Endodermal cell (in vitro differentiated cells): Measurements from ENCODE around the gene LIG3. TPM values are rescaled to one million over a fixed set of nuclear protein-coding genes. Genes with fewer than 3 reads are reported as not detected.

ENCODE experiments used
- DNase-seq: peaks from one replicate; pipeline ENCODE4 v3.0.0-alpha.2; 2017
- H3K27ac ChIP-seq: 2 replicates; pipeline ENCODE4 v1.5.1; 2013; ENCODE audit warnings: mild to moderate bottlenecking, low read depth, low read length, moderate library complexity
- H3K27me3 ChIP-seq: 2 replicates; pipeline ENCODE4 v1.6.1; 2013; ENCODE audit warnings: mild to moderate bottlenecking, low read length, moderate library complexity; ENCODE audit not compliant: insufficient read depth, control insufficient read depth, poor library complexity, severe bottlenecking
- H3K36me3 ChIP-seq: 2 replicates; pipeline ENCODE4 v1.7.0; 2013; ENCODE audit warnings: mild to moderate bottlenecking, low read length, moderate library complexity; ENCODE audit not compliant: control insufficient read depth, insufficient read depth
- H3K4me1 ChIP-seq: one replicate; pipeline ENCODE4 v1.7.0; 2013; ENCODE audit warnings: low read length; ENCODE audit not compliant: control insufficient read depth, insufficient read depth
- H3K4me3 ChIP-seq: 2 replicates; pipeline ENCODE4 v1.5.1; 2013; ENCODE audit warnings: mild to moderate bottlenecking, low read length, moderate library complexity
- H3K9ac ChIP-seq: 2 replicates; pipeline ENCODE4 v1.6.1; 2013; ENCODE audit warnings: mild to moderate bottlenecking, low read length, moderate library complexity; ENCODE audit not compliant: poor library complexity, severe bottlenecking; ENCODE audit errors: extremely low read depth
- H3K9me3 ChIP-seq: 2 replicates; pipeline ENCODE4 v1.6.1; 2013; ENCODE audit warnings: mild to moderate bottlenecking, low read length, moderate library complexity; ENCODE audit not compliant: control insufficient read depth
- H3K27ac Mint-ChIP-seq: 2 replicates; pipeline ENCODE4 v1.8.0; 2020; ENCODE audit warnings: mixed read lengths
- H3K27me3 Mint-ChIP-seq: 2 replicates; pipeline ENCODE4 v1.8.0; 2021; ENCODE audit warnings: mild to moderate bottlenecking, mixed read lengths; ENCODE audit not compliant: insufficient read depth
- H3K36me3 Mint-ChIP-seq: 2 replicates; pipeline ENCODE4 v1.8.0; 2020; ENCODE audit warnings: low read depth, mixed read lengths
- H3K4me1 Mint-ChIP-seq: 2 replicates; pipeline ENCODE4 v1.8.0; 2020; ENCODE audit warnings: mixed read lengths
- H3K4me3 Mint-ChIP-seq: 2 replicates; pipeline ENCODE4 v1.8.0; 2020; ENCODE audit warnings: mild to moderate bottlenecking, moderate library complexity, mixed read lengths
- H3K9me3 Mint-ChIP-seq: 2 replicates; pipeline ENCODE4 v1.8.0; 2020; ENCODE audit warnings: mild to moderate bottlenecking, mixed read lengths
- WGBS, 2 experiments: methylation state at CpG; one replicate each; pipeline versions ENCODE4 v1.1.5 to v1.1.7; 2013; ENCODE audit warnings: missing lambda C conversion rate in 2 of 2, mixed read lengths in 1 of 2; ENCODE audit not compliant: insufficient coverage in 1 of 2, insufficient read length in 1 of 2; 5-methylcytosine and 5-hydroxymethylcytosine counted together
- total RNA-seq, 2 donors: library from RNA; stranded (reverse); fragmentation: NEBNext Ultra II Directional in 1 of 2; extraction: Animal tissue kit (Norgen Biotek cat#: 25700) in 1 of 2; gene quantifications; 2 replicates in 1 of 2; 3 replicates in 1 of 2; pipeline ENCODE4 v1.2.1, GENCODE V29; 2021
- TF ChIP-seq, protein P1 (sequence below): fragments of 200-600 bp; sonication (generic); conservative IDR thresholded peaks from 2 replicates; pipeline ENCODE4 v1.5.0; 2021; ENCODE audit warnings: antibody characterized with exemption, mild to moderate bottlenecking

LIG3 gene
- total RNA-seq, 2 donors from 2014 or later: 110 to 130 TPM

DNA sequence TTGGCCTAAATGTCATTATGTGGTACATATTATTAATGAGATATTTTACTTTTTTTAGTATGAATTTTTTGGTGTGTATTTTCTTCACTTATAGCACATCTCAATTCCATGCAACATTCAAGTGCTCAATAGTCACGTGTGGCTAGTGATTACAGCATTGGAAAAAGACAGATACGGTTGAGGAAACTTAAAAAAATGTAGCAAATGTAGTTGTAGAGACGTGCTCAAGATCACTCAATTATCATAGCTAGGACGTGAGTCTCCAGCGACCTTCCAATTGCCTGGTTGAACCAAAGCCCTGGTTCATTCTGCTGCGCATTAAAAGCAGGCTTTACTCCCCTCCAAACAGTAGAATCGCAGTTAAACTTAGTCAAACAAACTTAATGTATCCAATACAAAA lies 1.2 kb upstream of the LIG3 start:
- Mint-ChIP-seq H3K36me3 (peaks cover 13% of the 10 kb centered on the region), H3K27ac (no peak overlapping the region), H3K4me3 (no peak overlapping the region), H3K9me3 (no peaks in the 10 kb centered on the region), H3K27me3 (no peaks in the 10 kb centered on the region), H3K4me1 (peaks cover 36% of the 10 kb centered on the region)
- 94 to 96% methylated on average over 7 of the region's 7 CpGs for WGBS, 2 experiments
- Histone ChIP-seq H3K27me3 (no peaks in the 10 kb centered on the region), H3K36me3 (peaks cover 15% of the 10 kb centered on the region), H3K9ac (no peak overlapping the region), H3K4me3 (peak overlapping the region; percentile 90), H3K4me1 (no peaks in the 10 kb centered on the region), H3K9me3 (no peaks in the 10 kb centered on the region), H3K27ac (no peak overlapping the region)
- TF ChIP-seq, protein P1, sequence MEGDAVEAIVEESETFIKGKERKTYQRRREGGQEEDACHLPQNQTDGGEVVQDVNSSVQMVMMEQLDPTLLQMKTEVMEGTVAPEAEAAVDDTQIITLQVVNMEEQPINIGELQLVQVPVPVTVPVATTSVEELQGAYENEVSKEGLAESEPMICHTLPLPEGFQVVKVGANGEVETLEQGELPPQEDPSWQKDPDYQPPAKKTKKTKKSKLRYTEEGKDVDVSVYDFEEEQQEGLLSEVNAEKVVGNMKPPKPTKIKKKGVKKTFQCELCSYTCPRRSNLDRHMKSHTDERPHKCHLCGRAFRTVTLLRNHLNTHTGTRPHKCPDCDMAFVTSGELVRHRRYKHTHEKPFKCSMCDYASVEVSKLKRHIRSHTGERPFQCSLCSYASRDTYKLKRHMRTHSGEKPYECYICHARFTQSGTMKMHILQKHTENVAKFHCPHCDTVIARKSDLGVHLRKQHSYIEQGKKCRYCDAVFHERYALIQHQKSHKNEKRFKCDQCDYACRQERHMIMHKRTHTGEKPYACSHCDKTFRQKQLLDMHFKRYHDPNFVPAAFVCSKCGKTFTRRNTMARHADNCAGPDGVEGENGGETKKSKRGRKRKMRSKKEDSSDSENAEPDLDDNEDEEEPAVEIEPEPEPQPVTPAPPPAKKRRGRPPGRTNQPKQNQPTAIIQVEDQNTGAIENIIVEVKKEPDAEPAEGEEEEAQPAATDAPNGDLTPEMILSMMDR: no peak
- no peak for DNase-seq

- H3K4me1 Mint-ChIP-seq: peaks cover 31% of the 10 kb centered on the region
- H3K4me3 ChIP-seq: peak overlapping the region; percentile 90
- peaks cover 19% of the 10 kb centered on the region for H3K36me3 ChIP-seq
- H3K27me3 ChIP-seq: no peaks in the 10 kb centered on the region
- no peaks in the 10 kb centered on the region for H3K9me3 ChIP-seq
- no peak for DNase-seq
- peaks cover 20% of the 10 kb centered on the region for H3K36me3 Mint-ChIP-seq
- TF ChIP-seq, protein P1: no peak
- peak overlapping the region; percentile 5 for H3K27ac ChIP-seq
- 27 to 58% methylated on average over 7 to 15 of the region's 15 CpGs for WGBS, 2 experiments
- no peaks in the 10 kb centered on the region for H3K9me3 Mint-ChIP-seq
- H3K9ac ChIP-seq: peak overlapping the region; percentile 97
- H3K4me1 ChIP-seq: no peaks in the 10 kb centered on the region
- no peaks in the 10 kb centered on the region for H3K27me3 Mint-ChIP-seq
- H3K27ac Mint-ChIP-seq: peak overlapping the region; percentile 94
- peak overlapping the region; percentile 79 for H3K4me3 Mint-ChIP-seq
Measured at GRCh38 chr17:34979650-34980352, 511 bp upstream of the LIG3 start.

DNA sequence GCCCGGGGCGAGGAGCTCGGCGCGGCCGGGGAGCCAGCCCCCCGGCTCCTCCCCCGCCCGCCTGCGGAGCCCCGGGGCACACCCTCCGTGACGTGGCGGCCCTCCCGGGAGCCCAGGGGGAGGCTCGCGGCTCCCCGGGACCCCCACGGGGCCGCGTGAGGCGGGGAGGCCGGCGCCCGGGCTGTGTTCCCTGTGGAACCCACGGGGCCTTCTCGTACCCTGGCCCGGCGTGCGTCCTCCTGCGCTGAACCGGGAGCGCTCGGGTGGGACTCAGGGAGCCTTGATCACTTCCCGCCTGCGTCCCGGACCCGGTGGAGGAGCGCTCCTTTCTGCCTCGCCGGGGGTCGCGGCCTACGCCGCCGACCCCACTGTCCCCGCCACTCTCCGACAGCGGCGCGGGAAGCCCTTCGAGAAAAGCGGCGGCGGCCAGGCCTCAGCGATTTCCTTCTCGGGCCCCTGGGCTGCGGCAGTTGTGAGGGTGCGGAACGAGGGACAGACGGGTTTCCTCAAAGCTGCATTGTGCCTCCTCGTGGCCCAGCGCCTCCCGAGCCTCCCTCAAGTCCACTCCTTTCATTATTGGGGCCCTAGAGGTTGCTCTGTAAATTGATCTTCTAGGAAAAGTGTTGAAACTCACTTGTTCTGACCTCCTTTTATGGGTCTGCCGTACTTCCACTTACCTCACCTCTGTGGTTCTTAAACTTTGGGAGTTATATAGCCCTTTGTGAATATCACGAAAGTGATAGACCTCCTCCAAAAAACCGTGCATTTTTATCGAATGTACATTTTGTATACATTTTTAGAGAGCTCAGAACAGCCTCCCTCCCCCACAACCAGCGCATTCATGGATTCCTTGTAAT lies 597 bp downstream of the LIG3 start:
- H3K36me3 ChIP-seq: peaks cover 30% of the 10 kb centered on the region
- TF ChIP-seq, protein P1: peak; percentile 70
- Mint-ChIP-seq H3K27ac (peak overlapping the region; percentile 94), H3K4me1 (peaks cover 25% of the 10 kb centered on the region), H3K27me3 (no peaks in the 10 kb centered on the region), H3K36me3 (peaks cover 29% of the 10 kb centered on the region), H3K4me3 (peak overlapping the region; percentile 79), H3K9me3 (no peaks in the 10 kb centered on the region)
- H3K27ac ChIP-seq: peak overlapping the region; percentile 93
- peak overlapping the region; percentile 97 for H3K9ac ChIP-seq
- H3K4me1 ChIP-seq: no peaks in the 10 kb centered on the region
- H3K4me3 ChIP-seq: peak overlapping the region; percentile 90
- no peaks in the 10 kb centered on the region for H3K27me3 ChIP-seq
- 0 to 2% methylated on average over 7 to 68 of the region's 69 CpGs for WGBS, 2 experiments
- no peaks in the 10 kb centered on the region for H3K9me3 ChIP-seq
- DNase-seq: peak; percentile 92
